H9 (cell line): ENCODE measurements around the gene RBM33. TPM values are rescaled to one million over a fixed set of nuclear protein-coding genes. Genes with fewer than 3 reads are reported as not detected.

Experiments used
- DNase-seq: peaks from one replicate; pipeline ENCODE4 v3.0.0-alpha.2; 2017
- H2AFZ ChIP-seq: one replicate; pipeline ENCODE4 v1.6.1; 2013; ENCODE audit warnings: mild to moderate bottlenecking, low read length, control low read depth, moderate library complexity
- H2AK5ac ChIP-seq: 2 replicates; pipeline ENCODE4 v1.6.1; 2013; ENCODE audit warnings: low read length, control low read depth, mixed read lengths; ENCODE audit not compliant: insufficient read length
- H2BK120ac ChIP-seq: one replicate; pipeline ENCODE4 v1.6.1; 2013; ENCODE audit warnings: low read depth, mild to moderate bottlenecking, low read length, control low read depth, inconsistent platforms; ENCODE audit not compliant: poor library complexity, severe bottlenecking
- H2BK12ac ChIP-seq: 2 replicates; pipeline ENCODE4 v1.6.1; 2013; ENCODE audit warnings: low read length, control low read depth, mixed read lengths, low read depth; ENCODE audit not compliant: insufficient read length
- H2BK15ac ChIP-seq: 2 replicates; pipeline ENCODE4 v1.6.1; 2013; ENCODE audit warnings: low read depth, low read length, control low read depth
- H2BK20ac ChIP-seq: one replicate; pipeline ENCODE4 v1.6.1; 2013; ENCODE audit warnings: low read depth, mild to moderate bottlenecking, low read length, control low read depth, inconsistent platforms; ENCODE audit not compliant: poor library complexity, severe bottlenecking
- H2BK5ac ChIP-seq: 2 replicates; pipeline ENCODE4 v1.6.1; 2013; ENCODE audit warnings: low read length, control low read depth, mixed read lengths; ENCODE audit not compliant: insufficient read length
- H3K14ac ChIP-seq: 2 replicates; pipeline ENCODE4 v1.6.1; 2013; ENCODE audit warnings: low read length, control low read depth; ENCODE audit not compliant: insufficient read depth
- H3K18ac ChIP-seq: 2 replicates; pipeline ENCODE4 v1.6.1; 2013; ENCODE audit warnings: low read depth, mild to moderate bottlenecking, mixed read lengths, low read length, control low read depth; ENCODE audit not compliant: insufficient read length
- H3K23ac ChIP-seq: 2 replicates; pipeline ENCODE4 v1.6.1; 2013; ENCODE audit warnings: low read length, control low read depth, mixed read lengths, low read depth; ENCODE audit not compliant: insufficient read length
- H3K23me2 ChIP-seq: 2 replicates; pipeline ENCODE4 v1.6.1; 2013; ENCODE audit warnings: low read depth, mild to moderate bottlenecking, mixed read lengths, low read length, control low read depth; ENCODE audit not compliant: insufficient read length, poor library complexity, severe bottlenecking
- H3K27ac ChIP-seq: 2 replicates; pipeline ENCODE4 v1.5.1; 2013; ENCODE audit warnings: low read length, control low read depth, mixed read lengths, low read depth; ENCODE audit not compliant: insufficient read length
- H3K27me3 ChIP-seq: 2 replicates; pipeline ENCODE4 v1.6.1; 2013; ENCODE audit warnings: low read length, control low read depth, inconsistent platforms; ENCODE audit not compliant: insufficient read depth
- H3K4ac ChIP-seq: 2 replicates; pipeline ENCODE4 v1.6.1; 2013; ENCODE audit warnings: low read depth, mild to moderate bottlenecking, control low read depth, inconsistent platforms, low read length, moderate library complexity
- H3K4me1 ChIP-seq: 2 replicates; pipeline ENCODE4 v1.6.1; 2013; ENCODE audit warnings: low read length, control low read depth, inconsistent platforms; ENCODE audit not compliant: insufficient read depth
- H3K4me2 ChIP-seq: 2 replicates; pipeline ENCODE4 v1.6.1; 2013; ENCODE audit warnings: low read length, control low read depth, mixed read lengths; ENCODE audit not compliant: insufficient read length, insufficient read depth
- H3K56ac ChIP-seq: 2 replicates; pipeline ENCODE4 v1.6.1; 2013; ENCODE audit warnings: low read depth, mild to moderate bottlenecking, mixed read lengths, low read length, control low read depth; ENCODE audit not compliant: insufficient read length
- H3K79me1 ChIP-seq: 2 replicates; pipeline ENCODE4 v1.6.1; 2013; ENCODE audit warnings: low read depth, mild to moderate bottlenecking, moderate library complexity, low read length, control low read depth, inconsistent platforms; ENCODE audit not compliant: insufficient read depth, poor library complexity, severe bottlenecking
- H3K79me2 ChIP-seq: 2 replicates; pipeline ENCODE4 v1.6.1; 2013; ENCODE audit warnings: low read length, control low read depth, inconsistent platforms; ENCODE audit not compliant: insufficient read depth
- H3K9ac ChIP-seq: 2 replicates; pipeline ENCODE4 v1.6.1; 2013; ENCODE audit warnings: low read length, control low read depth, mixed read lengths; ENCODE audit not compliant: insufficient read length; ENCODE audit errors: extremely low read depth
- H3K9me3 ChIP-seq: one replicate; pipeline ENCODE4 v1.6.1; 2013; ENCODE audit warnings: low read depth, low read length, inconsistent platforms; ENCODE audit not compliant: control insufficient read depth
- H3T11ph ChIP-seq: one replicate; pipeline ENCODE4 v1.6.1; 2013; ENCODE audit warnings: mild to moderate bottlenecking, low read length, control low read depth, inconsistent platforms
- H4K20me1 ChIP-seq: one replicate; pipeline ENCODE4 v1.6.1; 2013; ENCODE audit not compliant: control insufficient read depth, insufficient read length, insufficient read depth
- H4K5ac ChIP-seq: 2 replicates; pipeline ENCODE4 v1.6.1; 2013; ENCODE audit warnings: low read depth, mild to moderate bottlenecking, mixed read lengths, low read length, control low read depth; ENCODE audit not compliant: insufficient read length
- H4K8ac ChIP-seq: replicated peaks from 2 replicates; pipeline ENCODE4 v1.6.1; 2013; ENCODE audit warnings: low read length, control low read depth, mixed read lengths, low read depth; ENCODE audit not compliant: insufficient read length
- H4K91ac ChIP-seq: 2 replicates; pipeline ENCODE4 v1.6.1; 2013; ENCODE audit warnings: low read depth, mild to moderate bottlenecking, moderate library complexity, mixed read lengths, low read length, control low read depth; ENCODE audit not compliant: insufficient read length
- H3K27ac Mint-ChIP-seq, 3 experiments: 2 replicates in 2 of 3; 3 replicates in 1 of 3; pipeline ENCODE4 v1.8.0; 2020 to 2021; ENCODE audit warnings: mixed read lengths in 3 of 3, mild to moderate bottlenecking in 1 of 3, moderate library complexity in 1 of 3
- H3K27me3 Mint-ChIP-seq: 2 replicates; pipeline ENCODE4 v1.8.0; 2021; ENCODE audit warnings: low read depth, mild to moderate bottlenecking, moderate library complexity, mixed read lengths
- H3K36me3 Mint-ChIP-seq, 3 experiments: 2 replicates in 2 of 3; 3 replicates in 1 of 3; pipeline ENCODE4 v1.8.0; 2020 to 2021; ENCODE audit warnings: low read depth in 3 of 3, mixed read lengths in 3 of 3; ENCODE audit not compliant: insufficient read depth in 1 of 3
- H3K4me1 Mint-ChIP-seq, 2 experiments: 2 replicates each; pipeline ENCODE4 v1.8.0; 2020; ENCODE audit warnings: mixed read lengths in 2 of 2
- H3K4me3 Mint-ChIP-seq, 2 experiments: 2 replicates in 1 of 2; 3 replicates in 1 of 2; pipeline ENCODE4 v1.8.0; 2020 to 2021; ENCODE audit warnings: mild to moderate bottlenecking in 2 of 2, mixed read lengths in 2 of 2, moderate library complexity in 1 of 2
- H3K9me3 Mint-ChIP-seq, 2 experiments: 2 replicates in 1 of 2; 3 replicates in 1 of 2; pipeline ENCODE4 v1.8.0; 2020; ENCODE audit warnings: mild to moderate bottlenecking in 2 of 2, mixed read lengths in 2 of 2, moderate library complexity in 1 of 2
- CTCF ChIP-seq: fragments of 200-600 bp; sonication (generic); conservative IDR thresholded peaks from 3 replicates; pipeline ENCODE4 v1.8.0; 2021; ENCODE audit warnings: antibody characterized with exemption, mild to moderate bottlenecking
- WGBS: extraction: QIAGEN DNeasy Blood & Tissue Kit; methylation state at CpG from one replicate; pipeline ENCODE4 v1.1.7; 2013; ENCODE audit warnings: missing lambda C conversion rate, low lambda C conversion rate, mixed read lengths; ENCODE audit not compliant: insufficient read length; ENCODE audit errors: extremely low coverage; 5-methylcytosine and 5-hydroxymethylcytosine counted together
- total RNA-seq: library from RNA; stranded (reverse); gene quantifications from 2 replicates; pipeline ENCODE4 v1.2.1, GENCODE V29; 2021

Gene RBM33
- total RNA-seq, 1 experiment from 2014 or later: 71.3 TPM

GRCh38 chr7:155602750-155603149 is 41.7 kb upstream of the RBM33 start:
- no peaks in the 10 kb centered on the region for H3K27me3 ChIP-seq
- no CpG with 5 or more reads among the region's 7 CpGs for WGBS
- no peaks in the 10 kb centered on the region for H4K20me1 ChIP-seq
- no peaks in the 10 kb centered on the region for H3K79me2 ChIP-seq
- H3K23ac ChIP-seq: no peak overlapping the region
- H4K8ac ChIP-seq: no peak overlapping the region
- no peak overlapping the region for H2BK5ac ChIP-seq
- no peak for DNase-seq
- Mint-ChIP-seq H3K4me3 (no peak overlapping the region), H3K27ac (no peak overlapping the region), H3K9me3 (no peaks in the 10 kb centered on the region), H3K27me3 (peaks cover 14% of the 10 kb centered on the region), H3K4me1 (peaks cover 9 to 12% of the 10 kb centered on the region in 2 experiments), H3K36me3 (peaks cover 0 to 6% (median 0%) of the 10 kb centered on the region in 3 experiments; a peak in 1 of 7 replicates)
- H3K4me2 ChIP-seq: no peak overlapping the region
- peaks cover 2% of the 10 kb centered on the region; the same call in 1 of the 2 replicates for H3K4me1 ChIP-seq
- no peak overlapping the region for H2BK120ac ChIP-seq
- H2BK12ac ChIP-seq: no peak overlapping the region
- no peak overlapping the region for H2AK5ac ChIP-seq
- no peak overlapping the region for H3K14ac ChIP-seq
- H3K18ac ChIP-seq: no peak overlapping the region
- no peak overlapping the region for H3K9ac ChIP-seq
- H3K79me1 ChIP-seq: no peaks in the 10 kb centered on the region
- no peak overlapping the region for H4K91ac ChIP-seq
- H3K27ac ChIP-seq: no peak overlapping the region
- H3K9me3 ChIP-seq: no peaks in the 10 kb centered on the region
- no peak overlapping the region for H2BK15ac ChIP-seq
- H3K23me2 ChIP-seq: no peaks in the 10 kb centered on the region
- TF ChIP-seq CTCF: no peak
- no peak overlapping the region for H3T11ph ChIP-seq
- no peak overlapping the region for H3K4ac ChIP-seq
- no peak overlapping the region for H3K56ac ChIP-seq
- no peak overlapping the region for H4K5ac ChIP-seq
- H2BK20ac ChIP-seq: no peak overlapping the region
- no peak overlapping the region for H2AFZ ChIP-seq
